Nephron (organoid): Measurements from ENCODE around the gene KRTAP10-7.
"Not testable (repeated sequence)": the region's sequence is repeated elsewhere in the genome, so short reads cannot be mapped to it uniquely, and the experiment has no call there.

Source experiments
- H3K27ac Mint-ChIP-seq, 3 experiments: 2 replicates each; pipeline ENCODE4 v1.8.0; 2020; ENCODE audit warnings: mixed read lengths in 3 of 3, mild to moderate bottlenecking in 2 of 3, moderate library complexity in 1 of 3
- H3K27me3 Mint-ChIP-seq: 2 replicates; pipeline ENCODE4 v1.8.0; 2021; ENCODE audit warnings: low read depth, mild to moderate bottlenecking, moderate library complexity, mixed read lengths
- H3K36me3 Mint-ChIP-seq: 2 replicates; pipeline ENCODE4 v1.8.0; 2020; ENCODE audit warnings: low read depth, mixed read lengths
- H3K4me1 Mint-ChIP-seq: 2 replicates; pipeline ENCODE4 v1.8.0; 2020; ENCODE audit warnings: mixed read lengths
- H3K4me3 Mint-ChIP-seq, 3 experiments: 2 replicates each; pipeline ENCODE4 v1.8.0; 2020; ENCODE audit warnings: mild to moderate bottlenecking in 3 of 3, mixed read lengths in 3 of 3, moderate library complexity in 2 of 3
- H3K9me3 Mint-ChIP-seq: 2 replicates; pipeline ENCODE4 v1.8.0; 2020; ENCODE audit warnings: mixed read lengths
- TF ChIP-seq, protein P1 (sequence below), 3 experiments: fragments of 200-600 bp; sonication (generic); IDR thresholded peaks; one replicate each; pipeline ENCODE4 v1.5.0; 2021; ENCODE audit warnings: antibody characterized with exemption in 3 of 3; ENCODE audit not compliant: unreplicated experiment in 3 of 3

The KRTAP10-7 gene

DNA sequence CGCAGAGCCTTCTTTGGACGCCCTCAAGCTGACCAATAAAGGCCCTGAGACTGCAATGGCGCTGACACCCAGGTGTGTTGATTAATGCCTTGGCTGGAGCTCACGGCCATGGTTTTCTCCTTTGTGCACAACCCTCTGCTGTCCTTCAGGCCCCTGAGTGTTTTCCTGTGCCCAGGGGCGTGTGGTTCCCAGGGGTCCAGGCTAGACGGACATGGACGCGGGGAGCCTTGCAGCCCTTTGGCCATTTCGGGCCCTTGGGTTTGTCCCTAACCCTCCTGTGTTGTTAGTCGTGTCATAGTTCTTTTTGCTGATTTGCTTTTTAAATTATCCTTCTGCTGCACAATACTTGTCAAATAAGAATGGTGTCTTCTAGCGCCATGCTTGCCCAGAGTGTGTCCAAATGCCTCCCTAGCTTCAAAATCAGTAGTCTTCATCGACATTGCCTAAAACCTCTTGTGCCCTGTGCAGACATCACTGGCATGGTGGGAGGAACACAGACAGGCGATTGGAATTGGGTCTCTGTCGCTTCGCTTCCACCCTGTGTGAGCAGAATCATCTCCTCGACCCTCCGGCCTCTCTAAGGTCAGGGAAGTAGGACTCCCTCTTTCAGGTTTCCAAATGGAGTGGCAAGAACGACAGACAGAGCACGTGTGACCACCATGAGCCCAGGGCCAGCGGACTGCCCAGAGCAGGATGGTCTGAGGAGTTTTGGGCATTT is 24.9 kb upstream of the KRTAP10-7 start:
- peaks cover 48% of the 10 kb centered on the region for H3K9me3 Mint-ChIP-seq

DNA sequence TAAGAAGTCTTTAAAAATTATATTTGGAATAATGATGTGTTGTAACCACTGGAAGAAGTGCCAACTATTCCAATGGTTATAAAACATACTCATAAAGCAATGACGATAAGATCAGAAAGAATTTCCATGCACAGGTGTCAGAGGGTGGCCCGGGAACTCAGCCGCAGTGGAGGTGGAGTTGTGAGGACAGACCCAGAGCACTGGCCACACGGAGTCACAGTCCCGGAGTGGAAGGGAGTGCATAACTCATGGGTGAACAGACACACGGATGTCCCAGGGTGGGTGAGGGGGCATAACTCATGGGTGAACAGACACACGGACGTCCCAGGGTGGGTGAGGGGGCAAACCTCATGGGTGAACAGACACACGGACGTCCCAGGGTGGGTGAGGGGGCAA is 24.4 kb upstream of the KRTAP10-7 start:
- H3K4me3 Mint-ChIP-seq: no peak overlapping the region
- H3K27me3 Mint-ChIP-seq: peaks cover 21% of the 10 kb centered on the region
- peaks cover 4% of the 10 kb centered on the region for H3K36me3 Mint-ChIP-seq
- no peaks in the 10 kb centered on the region for H3K4me1 Mint-ChIP-seq
- TF ChIP-seq, protein P1, sequence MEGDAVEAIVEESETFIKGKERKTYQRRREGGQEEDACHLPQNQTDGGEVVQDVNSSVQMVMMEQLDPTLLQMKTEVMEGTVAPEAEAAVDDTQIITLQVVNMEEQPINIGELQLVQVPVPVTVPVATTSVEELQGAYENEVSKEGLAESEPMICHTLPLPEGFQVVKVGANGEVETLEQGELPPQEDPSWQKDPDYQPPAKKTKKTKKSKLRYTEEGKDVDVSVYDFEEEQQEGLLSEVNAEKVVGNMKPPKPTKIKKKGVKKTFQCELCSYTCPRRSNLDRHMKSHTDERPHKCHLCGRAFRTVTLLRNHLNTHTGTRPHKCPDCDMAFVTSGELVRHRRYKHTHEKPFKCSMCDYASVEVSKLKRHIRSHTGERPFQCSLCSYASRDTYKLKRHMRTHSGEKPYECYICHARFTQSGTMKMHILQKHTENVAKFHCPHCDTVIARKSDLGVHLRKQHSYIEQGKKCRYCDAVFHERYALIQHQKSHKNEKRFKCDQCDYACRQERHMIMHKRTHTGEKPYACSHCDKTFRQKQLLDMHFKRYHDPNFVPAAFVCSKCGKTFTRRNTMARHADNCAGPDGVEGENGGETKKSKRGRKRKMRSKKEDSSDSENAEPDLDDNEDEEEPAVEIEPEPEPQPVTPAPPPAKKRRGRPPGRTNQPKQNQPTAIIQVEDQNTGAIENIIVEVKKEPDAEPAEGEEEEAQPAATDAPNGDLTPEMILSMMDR (IDR thresholded peaks at IDR 0.05; ENCODE audit: unreplicated experiment in 3 of 3): no peak
- H3K27ac Mint-ChIP-seq: no peak overlapping the region
- H3K9me3 Mint-ChIP-seq: peaks cover 47% of the 10 kb centered on the region

More for the DNA sequence above, 24.9 kb upstream of the KRTAP10-7 start:
- TF ChIP-seq, protein P1 (IDR thresholded peaks at IDR 0.05; ENCODE audit: unreplicated experiment in 3 of 3): no peak
- Mint-ChIP-seq H3K4me3 (no peak overlapping the region), H3K27ac (no peak overlapping the region), H3K27me3 (peaks cover 20% of the 10 kb centered on the region), H3K36me3 (peaks cover 2% of the 10 kb centered on the region), H3K4me1 (no peaks in the 10 kb centered on the region)

DNA sequence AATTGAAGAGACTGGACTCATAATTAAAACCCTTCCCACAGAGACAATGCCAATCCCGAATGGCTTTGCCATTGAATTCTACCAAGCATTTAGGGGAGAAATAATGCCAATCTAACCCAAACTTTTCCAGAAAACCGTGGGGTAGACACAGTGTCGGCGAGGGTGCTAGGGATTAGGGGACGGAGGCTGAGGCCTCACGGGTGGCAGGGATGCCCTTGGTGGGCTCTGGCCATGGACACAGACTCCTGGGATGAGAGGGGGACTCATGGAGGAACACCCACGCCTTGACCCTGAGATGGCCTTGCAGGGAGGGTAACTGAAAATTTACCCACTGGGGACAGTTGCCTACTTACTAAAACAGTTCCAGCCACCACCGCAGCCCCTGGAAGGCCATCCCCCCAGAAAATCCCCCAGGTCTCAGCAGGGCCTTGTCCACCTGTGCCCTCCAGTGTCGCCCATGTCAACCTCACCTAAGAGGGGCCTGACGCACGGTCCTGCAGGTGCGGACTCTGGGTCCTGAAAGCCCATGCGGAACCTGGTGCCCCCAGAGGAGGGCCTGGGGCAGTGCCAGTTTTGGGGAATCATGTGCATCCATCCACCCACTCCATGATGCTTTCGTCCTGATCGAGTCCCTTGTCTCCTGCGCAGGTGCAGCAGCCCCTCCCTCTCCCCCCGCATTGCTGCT is 21.9 kb upstream of the KRTAP10-7 start:
- no peak overlapping the region for H3K4me3 Mint-ChIP-seq
- peaks cover 47% of the 10 kb centered on the region for H3K9me3 Mint-ChIP-seq
- TF ChIP-seq, protein P1 (IDR thresholded peaks at IDR 0.05; ENCODE audit: unreplicated experiment in 3 of 3): no peak
- peaks cover 4% of the 10 kb centered on the region for H3K36me3 Mint-ChIP-seq
- H3K27ac Mint-ChIP-seq: no peak overlapping the region
- peaks cover 20% of the 10 kb centered on the region for H3K27me3 Mint-ChIP-seq
- H3K4me1 Mint-ChIP-seq: no peaks in the 10 kb centered on the region

DNA sequence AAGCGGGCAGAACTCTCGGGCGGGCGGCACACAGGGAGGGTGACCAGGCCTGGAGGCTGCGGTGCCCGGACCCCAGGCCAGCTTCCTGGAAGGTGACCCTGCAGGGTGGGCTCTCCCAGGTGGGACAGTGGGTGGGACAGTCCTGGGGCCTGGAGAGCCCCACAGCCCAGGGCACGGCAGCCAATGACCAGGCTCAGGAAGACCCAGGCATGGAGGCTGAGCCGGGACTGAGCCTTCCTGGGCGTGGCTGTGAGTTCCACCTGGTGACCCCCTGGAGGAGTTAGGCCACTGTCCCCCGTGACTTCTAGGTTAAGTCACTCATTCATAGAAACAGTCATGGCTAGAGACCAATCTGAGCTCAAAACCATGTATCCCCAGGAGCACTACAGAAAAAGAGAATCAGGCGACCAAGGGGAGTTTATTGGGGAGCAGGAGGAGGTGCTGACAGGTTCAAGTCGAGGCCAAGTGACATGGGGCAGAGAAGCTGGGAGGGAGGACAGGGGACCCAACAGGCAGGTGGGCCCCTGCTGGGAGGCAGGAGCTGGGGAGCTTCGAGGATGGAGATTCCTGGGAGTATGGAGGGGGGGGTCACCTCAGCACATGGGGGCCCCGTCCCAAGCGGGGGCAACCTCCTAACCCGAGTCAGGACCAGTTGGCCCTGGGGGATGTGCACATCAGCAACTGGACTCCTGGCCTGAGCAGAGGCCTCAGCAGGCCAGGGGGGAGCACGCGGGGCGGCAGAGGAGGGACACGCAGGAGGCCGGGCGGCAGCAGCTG is 21.2 kb upstream of the KRTAP10-7 start:
- no peaks in the 10 kb centered on the region for H3K4me1 Mint-ChIP-seq
- no peak overlapping the region for H3K27ac Mint-ChIP-seq
- TF ChIP-seq, protein P1 (IDR thresholded peaks at IDR 0.05; ENCODE audit: unreplicated experiment in 3 of 3): no peak
- peaks cover 4% of the 10 kb centered on the region for H3K36me3 Mint-ChIP-seq
- H3K27me3 Mint-ChIP-seq: peaks cover 20% of the 10 kb centered on the region
- H3K4me3 Mint-ChIP-seq: no peak overlapping the region
- peaks cover 47% of the 10 kb centered on the region for H3K9me3 Mint-ChIP-seq

DNA sequence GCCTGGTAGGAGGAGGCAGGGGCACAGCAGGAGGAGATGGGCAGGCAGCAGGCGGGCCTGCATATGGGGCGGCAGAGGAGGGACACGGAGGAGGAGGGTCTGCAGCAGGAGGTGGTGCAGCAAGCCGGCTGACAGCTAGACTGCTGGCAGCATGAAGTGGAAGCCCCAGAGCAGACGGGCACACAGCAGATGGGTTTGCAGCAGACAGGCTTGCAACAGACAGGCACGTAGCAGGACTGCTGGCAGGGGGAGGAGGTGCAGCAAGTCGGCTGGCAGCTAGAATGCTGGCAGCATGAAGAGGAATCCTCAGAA is 20.6 kb upstream of the KRTAP10-7 start:
- Mint-ChIP-seq H3K27ac (no peak overlapping the region), H3K27me3 (peaks cover 20% of the 10 kb centered on the region), H3K36me3 (peaks cover 4% of the 10 kb centered on the region), H3K4me1 (no peaks in the 10 kb centered on the region), H3K4me3 (no peak overlapping the region), H3K9me3 (peaks cover 47% of the 10 kb centered on the region)
- TF ChIP-seq, protein P1 (IDR thresholded peaks at IDR 0.05; ENCODE audit: unreplicated experiment in 3 of 3): no peak

DNA sequence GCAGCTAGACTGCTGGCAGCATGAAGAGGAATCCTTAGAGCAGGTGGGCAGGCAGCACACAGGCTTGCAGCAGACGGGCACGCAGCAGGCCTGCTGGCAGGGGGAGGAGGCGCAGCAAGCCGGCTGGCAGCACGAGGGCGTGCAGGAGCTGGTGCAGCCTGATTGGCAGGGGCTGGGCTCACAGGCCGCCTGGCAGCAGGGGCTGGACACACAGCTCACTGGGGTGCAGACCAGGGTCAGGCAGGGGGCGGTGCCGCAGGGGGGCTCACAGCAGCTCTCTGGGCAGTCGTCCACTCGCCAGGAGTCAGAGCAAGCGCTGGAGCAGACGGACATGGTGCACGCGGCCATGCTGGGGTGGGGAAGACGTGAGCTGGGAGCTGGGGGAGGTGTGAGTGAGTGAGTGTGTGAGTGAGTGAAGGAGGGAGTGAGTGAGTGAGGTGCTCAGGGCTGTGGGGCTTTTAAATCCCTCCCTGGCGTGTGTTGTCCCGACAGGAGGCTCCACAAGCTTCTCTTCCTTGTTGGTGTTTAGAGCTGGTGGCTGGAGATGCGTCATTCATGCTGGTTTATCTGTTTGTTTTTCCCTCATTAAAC is 20.1 kb upstream of the KRTAP10-7 start, which contains the start of gene KRTAP10-5:
TSS of gene KRTAP10-5 (minus strand) at position 374 of the 591 bp plus-strand sequence. CDS start at position 348, 26 bp downstream.
- H3K4me1 Mint-ChIP-seq, H3K36me3 Mint-ChIP-seq: not testable (repeated sequence)
- H3K9me3 Mint-ChIP-seq: peaks cover 49% of the 10 kb centered on the region

More for the DNA sequence above, 20.1 kb upstream of the KRTAP10-7 start, which contains the start of gene KRTAP10-5:
- H3K27ac Mint-ChIP-seq, H3K4me3 Mint-ChIP-seq: not testable (repeated sequence)
- peaks cover 22% of the 10 kb centered on the region for H3K27me3 Mint-ChIP-seq
